ENCODE results near the gene MYO3B.
A peak's percentile ranks its signal among the peaks of the same experiment; 100 is the strongest.
"Not testable (repeated sequence)": the region's sequence is repeated elsewhere in the genome, so short reads cannot be mapped to it uniquely, and the experiment has no call there.

The MYO3B gene

DNA sequence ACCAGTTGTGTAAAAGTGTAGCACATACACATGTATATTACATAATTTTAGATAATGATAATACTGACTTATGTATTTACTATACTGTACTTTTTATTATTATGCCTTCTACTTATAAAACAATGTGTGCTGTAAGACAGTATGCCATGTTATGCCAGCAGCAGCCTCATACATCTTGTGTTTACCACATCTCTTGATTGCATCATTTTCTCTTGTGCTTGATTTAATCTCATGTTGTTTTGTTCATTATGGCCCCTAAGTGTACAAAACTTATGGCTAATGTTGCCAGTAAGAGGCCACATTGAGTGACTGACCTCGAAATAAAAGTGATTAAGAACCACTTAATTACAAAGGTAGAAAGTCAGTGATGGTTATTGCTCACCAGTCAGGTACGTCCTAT is 409.2 kb downstream of the MYO3B start:
- no peak for DNase-seq (ENCODE audit: low read depth in 1 of 2, low spot score in 1 of 2)

DNA sequence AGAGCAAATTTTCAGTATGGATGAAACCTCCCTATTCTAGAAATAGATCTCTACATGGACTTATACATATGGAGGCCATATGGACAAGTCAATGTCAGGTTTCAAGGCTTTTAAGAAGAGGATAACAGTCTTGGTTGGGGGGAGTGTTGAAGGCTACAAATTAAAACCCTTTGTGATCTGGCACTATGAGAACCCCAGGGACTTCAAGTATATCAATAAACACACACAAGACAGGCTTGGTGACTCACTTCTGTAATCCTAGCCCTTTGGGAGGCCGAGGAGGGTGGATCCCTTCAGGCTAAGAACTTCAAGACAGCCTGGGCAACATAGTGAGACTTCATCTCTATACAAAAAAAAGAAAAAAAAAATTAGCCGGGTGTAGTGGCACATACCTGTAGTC is 410.0 kb downstream of the MYO3B start:
- DNase-seq (ENCODE audit: low read depth in 1 of 2, low spot score in 1 of 2) = no peak

GRCh38 chr2:170588729-170589128 is 410.8 kb downstream of the MYO3B start:
- no peak for DNase-seq (ENCODE audit: low read depth in 1 of 2, low spot score in 1 of 2)

- DNase-seq (ENCODE audit: low read depth in 1 of 2, low spot score in 1 of 2) = no peak
These were observed 418.6 kb downstream of the MYO3B start for GRCh38 chr2:170596576-170596975.

GRCh38 chr2:170598067-170598395 is 420.1 kb downstream of the MYO3B start:
- no peak for DNase-seq (ENCODE audit: low read depth in 1 of 2, low spot score in 1 of 2)

DNA sequence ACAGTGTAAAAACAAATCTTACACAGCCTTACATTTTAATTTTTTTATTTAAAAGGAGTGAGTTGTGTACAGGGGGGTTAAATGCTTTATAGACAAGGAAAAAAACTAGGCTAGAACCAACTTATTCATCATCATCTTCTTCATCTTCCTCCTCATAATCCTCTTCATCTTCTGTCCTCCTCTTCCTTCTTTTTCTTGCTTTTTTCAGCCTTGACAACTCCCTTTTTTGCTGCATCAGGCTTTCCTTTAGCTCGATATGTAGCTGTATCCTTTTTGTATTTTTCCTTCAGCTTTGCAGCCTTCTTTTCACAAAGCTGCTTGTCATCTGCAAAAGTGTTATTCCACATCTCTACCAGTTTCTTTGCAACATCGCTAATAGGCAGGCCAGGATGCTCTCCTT is 423.5 kb downstream of the MYO3B start:
- no peak for DNase-seq (ENCODE audit: low read depth in 1 of 2, low spot score in 1 of 2)

DNA sequence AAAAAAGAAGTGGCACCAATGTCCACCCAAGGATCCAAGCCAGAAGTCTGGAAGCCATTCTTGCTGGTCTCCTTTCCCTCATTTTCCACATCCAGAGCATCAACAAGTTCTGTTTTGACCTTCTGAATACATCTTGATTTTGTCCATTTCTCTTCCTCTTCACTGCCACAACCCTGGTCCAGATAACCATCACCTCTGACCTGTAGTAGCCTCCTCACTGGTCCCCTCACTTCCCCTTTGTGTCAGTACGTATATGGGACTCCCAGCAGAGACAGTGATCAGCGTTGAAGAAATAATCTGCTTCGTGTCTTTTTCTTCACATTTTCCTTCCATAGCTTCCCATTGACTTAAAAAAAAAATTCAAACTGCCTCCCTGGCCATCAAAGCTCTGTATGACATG is 427.9 kb downstream of the MYO3B start:
- DNase-seq (ENCODE audit: low read depth in 1 of 2, low spot score in 1 of 2) = no peak

DNA sequence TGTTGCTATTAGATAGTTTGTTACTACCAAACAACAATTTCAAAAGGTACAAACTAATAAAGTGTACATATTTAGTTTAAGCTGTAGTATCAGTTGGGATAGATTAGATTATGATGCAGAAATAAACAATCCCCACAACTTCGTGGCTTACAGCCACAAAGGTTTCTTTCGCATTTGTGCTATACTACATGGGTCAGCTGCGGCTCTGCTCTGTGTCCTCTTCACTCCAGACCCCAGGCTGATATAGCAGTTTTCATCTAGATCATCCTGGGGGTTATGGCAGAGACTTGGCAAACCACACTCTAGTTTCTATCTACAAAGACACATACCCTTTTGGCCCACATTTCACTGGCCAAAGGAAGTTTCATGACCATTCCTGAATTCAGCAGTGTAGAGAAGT is 429.2 kb downstream of the MYO3B start:
- no peak for DNase-seq (ENCODE audit: low read depth in 1 of 2, low spot score in 1 of 2)

GRCh38 chr2:170610615-170611014 is 432.7 kb downstream of the MYO3B start:
- DNase-seq (ENCODE audit: low read depth in 1 of 2, low spot score in 1 of 2) = no peak

- not testable (repeated sequence) for DNase-seq (ENCODE audit: low read depth in 1 of 2, low spot score in 1 of 2)
These were observed 441.0 kb downstream of the MYO3B start for GRCh38 chr2:170618948-170619347.

DNA sequence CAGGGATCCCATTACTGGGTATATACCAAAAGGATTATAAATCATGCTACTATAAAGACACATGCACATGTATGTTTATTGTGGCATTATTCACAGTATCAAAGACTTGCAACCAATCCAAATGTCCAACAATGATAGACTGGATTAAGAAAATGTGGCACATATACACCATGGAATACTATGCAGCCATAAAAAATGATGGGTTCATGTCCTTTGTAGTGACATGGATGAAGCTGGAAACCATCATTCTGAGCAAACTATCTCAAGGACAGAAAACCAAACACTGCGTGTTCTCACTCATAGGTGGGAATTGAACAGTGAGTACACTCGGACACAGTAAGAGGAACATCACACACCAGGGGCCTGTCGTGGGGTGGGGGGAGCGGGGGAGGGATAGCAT is 457.1 kb downstream of the MYO3B start:
- not testable (repeated sequence) for DNase-seq (ENCODE audit: low read depth in 1 of 2, low spot score in 1 of 2)

DNA sequence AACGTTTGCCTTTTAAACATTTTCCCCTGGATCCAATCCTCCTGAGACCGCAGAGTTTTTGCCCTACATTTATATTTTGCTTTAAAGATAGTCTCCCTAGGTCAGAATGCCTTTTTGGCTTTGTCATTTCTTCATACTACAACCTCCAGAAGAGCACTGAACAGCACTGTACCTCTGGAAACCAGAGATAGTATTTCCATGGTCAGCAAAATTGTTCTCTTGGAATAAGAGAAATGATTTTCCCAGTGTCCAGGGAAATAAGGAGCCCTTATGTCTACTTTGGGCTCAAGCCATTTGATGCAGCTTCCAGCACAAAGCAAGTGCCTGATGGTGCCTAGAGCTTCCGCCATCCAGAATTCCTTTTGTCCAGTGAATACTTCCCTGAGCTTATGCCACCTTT is 461.7 kb downstream of the MYO3B start:
- DNase-seq (ENCODE audit: low read depth in 1 of 2, low spot score in 1 of 2) = no peak

DNA sequence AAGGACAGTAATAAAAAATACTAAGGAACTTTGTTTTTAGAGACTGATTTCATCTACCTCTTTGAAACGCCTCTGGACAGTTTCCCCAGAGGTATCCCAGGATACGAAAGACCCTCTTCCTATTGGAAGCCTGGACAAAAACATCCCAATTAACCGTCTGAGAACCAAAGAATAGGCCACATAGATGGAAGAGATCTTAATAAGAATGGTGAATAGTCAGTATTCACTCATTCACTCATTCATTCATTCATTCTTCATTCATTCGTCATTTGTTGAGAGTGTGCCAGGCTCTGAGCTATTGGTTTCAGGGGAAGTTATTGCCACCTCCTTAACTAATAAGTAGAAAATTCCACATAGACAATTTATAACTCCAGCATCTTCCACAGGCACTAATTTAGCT is 464.0 kb downstream of the MYO3B start:
- no peak for DNase-seq (ENCODE audit: low read depth in 1 of 2, low spot score in 1 of 2)

- DNase-seq (ENCODE audit: low read depth in 1 of 2, low spot score in 1 of 2) = no peak
These were observed 465.4 kb downstream of the MYO3B start for GRCh38 chr2:170643346-170643745.

DNA sequence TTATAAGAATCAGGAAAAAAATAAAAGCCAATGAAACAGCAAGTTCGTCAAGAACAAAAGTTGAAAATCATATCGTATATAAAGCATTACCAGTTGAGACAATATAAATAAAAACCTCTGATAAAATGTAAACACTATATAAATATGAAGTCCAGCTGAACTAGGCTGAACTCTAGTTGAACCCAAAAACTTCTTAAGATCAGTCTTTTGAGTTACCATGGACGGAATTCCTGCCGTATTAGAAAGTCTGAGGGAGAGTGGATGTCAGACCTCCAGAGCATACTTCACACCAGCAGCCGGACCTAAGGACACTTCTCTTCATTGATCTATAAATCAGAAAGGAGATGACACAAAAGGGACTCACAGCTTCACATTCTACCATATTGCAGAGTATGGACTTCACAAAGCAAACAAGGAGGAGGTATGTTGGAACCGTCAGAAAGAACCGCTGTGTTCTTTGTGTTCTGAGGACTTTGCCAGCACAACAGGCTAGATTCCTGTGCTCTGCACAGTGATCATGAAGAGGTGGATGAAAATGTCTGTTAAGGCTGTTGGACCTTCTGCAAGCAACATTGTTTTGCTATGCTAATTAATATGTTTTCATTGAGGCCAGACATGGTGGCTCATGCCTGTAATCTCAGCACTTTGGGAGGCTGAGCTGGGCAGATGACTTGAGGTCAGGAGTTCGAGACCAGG is 469.9 kb downstream of the MYO3B start:
- DNase-seq (ENCODE audit: low read depth in 1 of 2, low spot score in 1 of 2) = no peak

DNA sequence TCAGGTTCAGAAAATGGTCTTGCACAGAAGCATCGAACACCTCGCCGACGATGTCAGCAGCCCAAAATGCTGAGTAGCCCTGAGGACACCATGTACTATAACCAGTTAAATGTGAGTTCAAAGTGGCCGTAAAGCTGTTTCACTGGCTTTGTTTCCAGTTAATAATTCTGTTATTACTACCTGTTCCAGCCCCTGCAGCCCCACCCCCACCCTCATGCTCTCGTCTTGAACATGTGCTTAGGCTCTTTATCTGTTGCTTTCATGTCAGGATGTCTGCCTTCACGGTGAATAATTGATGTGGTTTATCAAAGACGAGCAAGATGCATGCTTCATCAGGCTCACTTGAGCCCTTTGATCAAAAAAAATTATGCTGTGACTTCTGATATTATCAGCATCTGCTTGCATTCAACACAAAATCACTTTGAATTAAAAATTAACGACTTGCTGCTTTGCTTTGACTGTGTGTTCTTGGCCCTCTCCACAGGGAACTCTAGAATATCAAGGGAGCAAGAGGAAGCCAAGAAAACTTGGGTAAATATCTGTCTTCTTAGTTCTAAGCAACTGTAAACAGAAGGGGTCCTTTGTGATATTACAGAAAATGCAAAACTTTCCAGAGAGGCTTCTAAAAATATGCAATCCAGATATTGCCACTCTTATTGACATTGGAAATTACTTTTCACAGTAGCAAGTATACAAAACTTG is 473.8 kb downstream of the MYO3B start:
- DNase-seq (ENCODE audit: low read depth in 1 of 2, low spot score in 1 of 2) = peak in 1 of 2 donors; percentile 5

DNA sequence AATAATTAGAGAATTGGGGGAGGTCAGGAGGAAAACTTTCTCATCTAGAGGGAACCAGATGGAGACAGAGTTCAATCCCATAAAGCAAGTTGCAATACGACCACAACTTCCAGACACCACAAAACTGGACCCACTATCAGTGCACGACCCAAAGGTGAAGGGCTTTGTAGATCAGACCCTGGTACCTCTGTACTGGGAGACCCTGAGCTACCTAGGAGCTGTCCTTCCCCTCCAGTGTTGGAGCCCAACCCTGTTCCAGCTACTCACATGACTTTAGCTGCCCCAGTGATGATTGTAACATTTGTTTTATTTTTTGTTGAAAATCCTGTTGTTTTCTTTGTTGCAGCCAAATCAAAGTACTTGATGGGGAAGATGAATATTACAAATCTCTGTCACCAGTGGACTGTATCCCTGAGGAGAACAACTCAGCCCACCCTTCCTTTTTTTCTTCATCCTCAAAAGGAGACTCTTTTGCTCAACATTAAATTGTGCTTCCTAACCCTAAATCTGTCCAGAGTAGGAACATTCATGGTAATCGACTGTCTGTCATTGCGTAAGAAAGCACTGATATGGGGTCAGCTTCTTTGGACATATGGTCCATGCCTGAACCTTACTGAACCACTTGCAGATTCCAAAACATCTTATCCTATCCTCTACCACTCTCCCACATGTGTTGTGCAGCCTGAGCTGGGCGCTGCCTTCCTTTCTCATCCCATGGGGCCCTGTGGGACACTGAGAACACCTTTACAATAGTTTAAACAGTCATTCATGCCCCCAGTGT is 474.9 kb downstream of the MYO3B start:
- DNase-seq (ENCODE audit: low read depth in 1 of 2, low spot score in 1 of 2) = no peak

GRCh38 chr2:170656669-170657068 is 478.7 kb downstream of the MYO3B start:
- DNase-seq (ENCODE audit: low read depth in 1 of 2, low spot score in 1 of 2) = no peak

- no peak for DNase-seq (ENCODE audit: low read depth in 1 of 2, low spot score in 1 of 2)
These were observed 482.5 kb downstream of the MYO3B start for GRCh38 chr2:170660409-170660808.

- DNase-seq (ENCODE audit: low read depth in 1 of 2, low spot score in 1 of 2) = no peak
These were observed 487.8 kb downstream of the MYO3B start for GRCh38 chr2:170665743-170666142.

- DNase-seq (ENCODE audit: low read depth in 1 of 2, low spot score in 1 of 2) = no peak
These were observed 492.0 kb downstream of the MYO3B start for GRCh38 chr2:170669909-170670308.

- no peak for DNase-seq (ENCODE audit: low read depth in 1 of 2, low spot score in 1 of 2)
These were observed 492.7 kb downstream of the MYO3B start for GRCh38 chr2:170670651-170671050.

Data from stimulated activated CD4-positive, alpha-beta T cell treated with anti-CD3 and anti-CD28 coated beads, Interleukin-15, amount 100 ng/mL, for 1 hour (primary cell).